Ureter (tissue), 1 donor: Measurements from ENCODE around the gene RBM23. TPM values are rescaled to one million over a fixed set of nuclear protein-coding genes. Genes with fewer than 3 reads are reported as not detected.

Experiments used
- total RNA-seq: library from RNA; stranded (reverse); gene quantifications from one replicate; pipeline ENCODE4 v1.2.4, GENCODE V29; 2023
- donor health status: DM: yes; HTN: yes; CAD: no.

RBM23 gene
- total RNA-seq, 1 donor from 2014 or later: 84.4 TPM

Other genes starting within 250 kb of the RBM23 start
- gene OXA1L, start 152.5 kb downstream of the RBM23 start, total RNA-seq: 93.5 TPM
- gene SLC7A7, start 103.7 kb downstream of the RBM23 start, total RNA-seq: 10.6 TPM
- 77.8 TPM for gene MRPL52, start 89.3 kb downstream of the RBM23 start, total RNA-seq
- gene MMP14, start 82.6 kb downstream of the RBM23 start, total RNA-seq: 172 TPM
- gene LRP10, start 47.4 kb downstream of the RBM23 start, total RNA-seq: 128 TPM
- gene REM2, start 35.9 kb downstream of the RBM23 start, total RNA-seq: 0.18 TPM
- gene PRMT5, start 10.2 kb upstream of the RBM23 start, total RNA-seq: 80.9 TPM
- 29.2 TPM for gene HAUS4, start 37.9 kb upstream of the RBM23 start, total RNA-seq
- 39.9 TPM for gene AJUBA, start 63.4 kb upstream of the RBM23 start, total RNA-seq
- gene C14orf93, start 91.0 kb upstream of the RBM23 start, total RNA-seq: 10.8 TPM
- 67.6 TPM for gene PSMB5, start 115.8 kb upstream of the RBM23 start, total RNA-seq
- gene PSMB11, start 123.1 kb upstream of the RBM23 start, total RNA-seq: not detected
- gene CDH24, start 138.4 kb upstream of the RBM23 start, total RNA-seq: 3.7 TPM
- 229 TPM for gene ACIN1, start 176.0 kb upstream of the RBM23 start, total RNA-seq
- gene C14orf119, start 176.4 kb upstream of the RBM23 start, total RNA-seq: 40.2 TPM
- gene CIROP, start 185.8 kb upstream of the RBM23 start, total RNA-seq: not detected
- gene CEBPE, start 200.1 kb upstream of the RBM23 start, total RNA-seq: not detected